H1 (cell line): Measurements from ENCODE around the gene DNAAF5. TPM values are rescaled to one million over a fixed set of nuclear protein-coding genes. Genes with fewer than 3 reads are reported as not detected.

Experiments
- CTCF ChIA-PET: fragments of 300-600 bp; sonication (Branson Sonifier 250); formaldehyde crosslinking; loops from one replicate; lab custom pipeline; 2021; ENCODE audit not compliant: partially characterized antibody; lab: Charles Lee
- POLR2A ChIA-PET: fragments of 300-600 bp; sonication (Branson Sonifier 250); formaldehyde crosslinking; loops from one replicate; lab custom pipeline; 2021; ENCODE audit warnings: inconsistent platforms; ENCODE audit not compliant: partially characterized antibody; lab: Charles Lee
- DNase-seq, 2 experiments: peaks; one replicate each; pipeline versions ENCODE4 v3.0.0 to v3.0.0-alpha.2; 2010 to 2022; ENCODE audit warnings: low spot score in 2 of 2, low read depth in 1 of 2, mixed read lengths in 1 of 2
- FAIRE-seq: peaks from 2 replicates; lab custom pipeline; 2011; peaks lifted over from hg19 to GRCh38; lab: Jason Lieb, UNC
- H2AFZ ChIP-seq: 2 replicates; pipeline ENCODE4 v1.8.1; 2012; ENCODE audit warnings: low read length, inconsistent platforms
- H2AK5ac ChIP-seq: 2 replicates; pipeline ENCODE4 v1.6.1; 2013; ENCODE audit warnings: low read depth, low read length
- H2BK120ac ChIP-seq: replicated peaks from 2 replicates; pipeline ENCODE3; 2013; ENCODE audit warnings: low read depth, low read length, inconsistent platforms
- H2BK12ac ChIP-seq: 2 replicates; pipeline ENCODE4 v1.6.1; 2013; ENCODE audit warnings: low read depth, low read length
- H2BK15ac ChIP-seq: 2 replicates; pipeline ENCODE4 v1.6.1; 2013; ENCODE audit warnings: low read length
- H2BK20ac ChIP-seq: 2 replicates; pipeline ENCODE4 v1.6.1; 2013; ENCODE audit warnings: low read length
- H2BK5ac ChIP-seq: 2 replicates; pipeline ENCODE4 v1.6.1; 2013; ENCODE audit warnings: low read depth, low read length
- H3K14ac ChIP-seq: 2 replicates; pipeline ENCODE4 v1.6.1; 2013; ENCODE audit warnings: inconsistent platforms; ENCODE audit not compliant: insufficient read length
- H3K18ac ChIP-seq: 2 replicates; pipeline ENCODE4 v1.6.1; 2013; ENCODE audit warnings: low read length; ENCODE audit errors: extremely low read depth
- H3K23ac ChIP-seq: 2 replicates; pipeline ENCODE4 v1.6.1; 2013; ENCODE audit warnings: inconsistent platforms; ENCODE audit not compliant: insufficient read length
- H3K23me2 ChIP-seq: 2 replicates; pipeline ENCODE4 v1.6.1; 2013; ENCODE audit warnings: low read depth, low read length
- H3K27ac ChIP-seq: 2 replicates; pipeline ENCODE4 v1.6.1; 2011; ENCODE audit warnings: low read depth, low read length, inconsistent platforms
- H3K27me3 ChIP-seq, 4 experiments: replicated peaks in 1 of 4; 1 replicate in 1 of 4; 2 replicates in 3 of 4; pipeline versions ENCODE4 v1.6.1 to v1.8.1; 2011 to 2013; ENCODE audit warnings: low read length in 3 of 4, mild to moderate bottlenecking in 3 of 4, inconsistent platforms in 2 of 4, mixed read lengths in 2 of 4, moderate library complexity in 1 of 4; ENCODE audit not compliant: control insufficient read depth in 3 of 4, insufficient read depth in 3 of 4; ENCODE audit errors: extremely low read depth in 1 of 4
- H3K36me3 ChIP-seq, 4 experiments: 2 replicates each; pipeline versions ENCODE4 v1.6.1 to v1.8.1; 2011 to 2013; ENCODE audit warnings: mild to moderate bottlenecking in 4 of 4, low read length in 3 of 4, moderate library complexity in 2 of 4, control low read depth in 1 of 4, inconsistent platforms in 1 of 4; ENCODE audit not compliant: insufficient read depth in 4 of 4, control insufficient read depth in 2 of 4
- H3K4ac ChIP-seq: replicated peaks from 2 replicates; pipeline ENCODE3; 2013; ENCODE audit warnings: low read length, low read depth, mixed read lengths, inconsistent platforms; ENCODE audit not compliant: insufficient read length
- H3K4me1 ChIP-seq, 4 experiments: replicated peaks in 1 of 4; 1 replicate in 1 of 4; 2 replicates in 3 of 4; pipeline versions ENCODE4 v1.6.1 to v1.8.1; 2011 to 2013; ENCODE audit warnings: low read length in 3 of 4, inconsistent platforms in 2 of 4, mixed read lengths in 1 of 4; ENCODE audit not compliant: insufficient read depth in 4 of 4, control insufficient read depth in 3 of 4
- H3K4me2 ChIP-seq, 2 experiments: 2 replicates each; pipeline versions ENCODE4 v1.6.1 to v1.8.1; 2011 to 2013; ENCODE audit warnings: low read depth in 2 of 2, low read length in 2 of 2, control low read depth in 1 of 2, inconsistent platforms in 1 of 2, mild to moderate bottlenecking in 1 of 2; ENCODE audit not compliant: insufficient read depth in 1 of 2
- H3K4me3 ChIP-seq, 4 experiments: fragments of 200-600, 300-600 bp in 1 of 4; sonication (generic), shearing (Covaris generic), sonication (Bioruptor Twin) in 1 of 4; 2 replicates each; pipeline versions ENCODE4 v1.5.1 to v1.8.1; 2011 to 2016; ENCODE audit warnings: low read length in 4 of 4, low read depth in 3 of 4, control low read depth in 2 of 4, inconsistent platforms in 2 of 4, mild to moderate bottlenecking in 2 of 4, mixed read lengths in 1 of 4, moderate library complexity in 1 of 4; ENCODE audit not compliant: insufficient read depth in 2 of 4; ENCODE audit errors: extremely low read depth in 1 of 4
- H3K56ac ChIP-seq: replicated peaks from 2 replicates; pipeline ENCODE3; 2013; ENCODE audit warnings: low read depth, mild to moderate bottlenecking, mixed read lengths, low read length, inconsistent platforms; ENCODE audit not compliant: insufficient read length
- H3K79me1 ChIP-seq: 2 replicates; pipeline ENCODE4 v1.6.1; 2013; ENCODE audit warnings: low read depth, low read length, control low read depth
- H3K79me2 ChIP-seq, 2 experiments: 2 replicates each; pipeline versions ENCODE4 v1.6.1 to v1.8.1; 2012 to 2013; ENCODE audit warnings: low read length in 2 of 2, mild to moderate bottlenecking in 2 of 2, inconsistent platforms in 1 of 2; ENCODE audit not compliant: insufficient read depth in 2 of 2, control insufficient read depth in 1 of 2
- H3K9ac ChIP-seq, 4 experiments: replicated peaks in 1 of 4; 1 replicate in 1 of 4; 2 replicates in 3 of 4; pipeline versions ENCODE4 v1.6.1 to v1.8.1; 2011 to 2013; ENCODE audit warnings: low read depth in 3 of 4, low read length in 3 of 4, control low read depth in 2 of 4, mild to moderate bottlenecking in 2 of 4, moderate library complexity in 2 of 4, inconsistent platforms in 1 of 4; ENCODE audit errors: extremely low read depth in 1 of 4
- H3K9me3 ChIP-seq, 2 experiments: 2 replicates each; pipeline versions ENCODE4 v1.6.1 to v1.8.1; 2012 to 2013; ENCODE audit warnings: mild to moderate bottlenecking in 2 of 2, moderate library complexity in 2 of 2, control low read depth in 1 of 2, inconsistent platforms in 1 of 2, low read depth in 1 of 2, low read length in 1 of 2, mixed read lengths in 1 of 2; ENCODE audit not compliant: insufficient read depth in 2 of 2
- H4K20me1 ChIP-seq, 2 experiments: replicated peaks in 1 of 2; 2 replicates each; pipeline versions ENCODE3 to v1.8.1; 2011 to 2013; ENCODE audit warnings: inconsistent platforms in 2 of 2, low read length in 2 of 2, mild to moderate bottlenecking in 1 of 2; ENCODE audit not compliant: insufficient read depth in 2 of 2, control insufficient read depth in 1 of 2
- H4K5ac ChIP-seq: 2 replicates; pipeline ENCODE4 v1.6.1; 2013; ENCODE audit warnings: low read length, low read depth, mixed read lengths, inconsistent platforms; ENCODE audit not compliant: insufficient read length
- H4K8ac ChIP-seq: 2 replicates; pipeline ENCODE4 v1.8.0; 2013; ENCODE audit warnings: mild to moderate bottlenecking, moderate library complexity, low read length, inconsistent platforms; ENCODE audit not compliant: insufficient read depth; ENCODE audit errors: extremely low read depth
- H4K91ac ChIP-seq: replicated peaks from 2 replicates; pipeline ENCODE3; 2013; ENCODE audit warnings: low read length, mixed read lengths, inconsistent platforms; ENCODE audit not compliant: insufficient read length
- BRCA1 ChIP-seq: IDR thresholded peaks from 2 replicates; pipeline ENCODE4 v1.6.1; 2012; ENCODE audit warnings: low read depth, low read length, improper control_type of control experiment
- EP300 ChIP-seq, 2 experiments: IDR thresholded peaks; 1 replicate in 1 of 2; 2 replicates in 1 of 2; pipeline ENCODE4 v1.6.1; 2011 to 2012; ENCODE audit warnings: low read depth in 2 of 2, low read length in 2 of 2, mild to moderate bottlenecking in 2 of 2, borderline replicate concordance in 1 of 2, inconsistent platforms in 1 of 2, moderate library complexity in 1 of 2
- FOSL1 ChIP-seq: IDR thresholded peaks from 2 replicates; pipeline ENCODE4 v1.6.1; 2011; ENCODE audit warnings: mild to moderate bottlenecking, low read depth, low read length, moderate library complexity; ENCODE audit not compliant: insufficient read depth
- GABPA ChIP-seq: IDR thresholded peaks from 2 replicates; pipeline ENCODE4 v1.6.1; 2011; ENCODE audit warnings: mild to moderate bottlenecking, low read length, moderate library complexity, borderline replicate concordance; ENCODE audit not compliant: insufficient read depth
- MAFK ChIP-seq: IDR thresholded peaks from 2 replicates; pipeline ENCODE4 v1.6.1; 2012; ENCODE audit warnings: low read depth, mild to moderate bottlenecking, improper control_type of control experiment, low read length
- PHF8 ChIP-seq: fragments of 200-600 bp; sonication (generic); conservative IDR thresholded peaks from 2 replicates; pipeline ENCODE4 v1.7.1; 2012; ENCODE audit warnings: low read depth, mild to moderate bottlenecking, inconsistent platforms, low read length, moderate library complexity
- RAD21 ChIP-seq, 2 experiments: IDR thresholded peaks in 1 of 2; conservative IDR thresholded peaks in 1 of 2; 2 replicates each; pipeline ENCODE4 v1.6.1; 2011; ENCODE audit warnings: low read depth in 2 of 2, low read length in 2 of 2, improper control_type of control experiment in 1 of 2, inconsistent platforms in 1 of 2, mild to moderate bottlenecking in 1 of 2, moderate library complexity in 1 of 2
- RNF2 ChIP-seq: fragments of 200-900, 300-1000 bp; sonication (generic); IDR thresholded peaks from 2 replicates; pipeline ENCODE4 v1.7.1; 2016; ENCODE audit warnings: borderline replicate concordance, low read depth, mild to moderate bottlenecking, antibody characterized with exemption, low read length; ENCODE audit not compliant: poor library complexity, severe bottlenecking; ENCODE audit errors: missing control alignments
- SIN3A ChIP-seq, 2 experiments: IDR thresholded peaks in 1 of 2; conservative IDR thresholded peaks in 1 of 2; 2 replicates each; pipeline ENCODE4 v1.6.1; 2011 to 2012; ENCODE audit warnings: low read length in 2 of 2, improper control_type of control experiment in 1 of 2, low read depth in 1 of 2, mild to moderate bottlenecking in 1 of 2
- WGBS, 2 experiments: shearing (Covaris generic) in 1 of 2; methylation state at CpG; one replicate each; pipeline versions ENCODE4 v1.1.6 to v1.1.7; 2013 to 2015; ENCODE audit warnings: low lambda C conversion rate in 2 of 2, mixed read lengths in 2 of 2, inconsistent platforms in 1 of 2, low coverage in 1 of 2, missing lambda C conversion rate in 1 of 2; ENCODE audit not compliant: insufficient replicate concordance in 2 of 2, insufficient coverage in 1 of 2, insufficient read length in 1 of 2; ENCODE audit errors: extremely low coverage in 1 of 2, missing lambda C conversion rate in 1 of 2; 5-methylcytosine and 5-hydroxymethylcytosine counted together
- polyA plus RNA-seq, 7 experiments: library from polyadenylated mRNA; depleted of rRNA in 3 of 7; stranded (reverse) in 5 of 7; unstranded in 2 of 7; fragments of >200 nt in 5 of 7; fragments of 200-250 nt in 2 of 7; gene quantifications; 1 replicate in 5 of 7; 2 replicates in 1 of 7; 4 replicates in 1 of 7; pipeline versions ENCODE4 v1.2.1 to v1.2.3, GENCODE V29; 2011 to 2013; ENCODE audit warnings: missing spikeins in 2 of 7, mixed read lengths in 2 of 7
- total RNA-seq: library from RNA; stranded (reverse); fragmentation: NEBNext Ultra II Directional; extraction: Animal tissue kit (Norgen Biotek cat#: 25700); gene quantifications from 2 replicates; pipeline ENCODE4 v1.2.1, GENCODE V29; 2021
- TF ChIP-seq, protein P1 (sequence below): IDR thresholded peaks from 2 replicates; pipeline ENCODE4 v1.6.1; 2012; ENCODE audit warnings: low read length, inconsistent platforms

The DNAAF5 gene
- total and polyA plus RNA-seq, 2 of the 8 experiments (the other 6 are each of a cell fraction or from before 2014, with no cell fraction given) = 55.1 to 95.9 TPM

GRCh38 chr7:801940-802381, 75.5 kb downstream of the DNAAF5 start:
- no peak overlapping the region for H2BK15ac ChIP-seq
- H4K5ac ChIP-seq = no peak overlapping the region
- no peaks in the 10 kb centered on the region for H3K36me3 ChIP-seq
- no peak overlapping the region for H3K14ac ChIP-seq
- POLR2A ChIA-PET = interaction anchor here (1.2 to 1.5 kb wide), 2 partner anchors 15 to 31 kb away, joined by 3 read pairs; partner anchors contain the start of gene SUN1
- H3K79me2 ChIP-seq = no peaks in the 10 kb centered on the region
- no peak overlapping the region for H2BK12ac ChIP-seq
- no peak overlapping the region for H3K27ac ChIP-seq
- no peaks in the 10 kb centered on the region for H4K20me1 ChIP-seq
- no peaks in the 10 kb centered on the region for H3K79me1 ChIP-seq
- no peak overlapping the region for H3K56ac ChIP-seq
- no peak overlapping the region for H2BK5ac ChIP-seq
- no peak overlapping the region for H3K18ac ChIP-seq
- no peak for DNase-seq
- WGBS, 2 experiments = 94% methylated on average over 13 of the region's 19 CpGs; no CpG with 5 or more reads in 1 of the 2 experiments
- no peak overlapping the region for H3K4ac ChIP-seq
- no peak overlapping the region for H4K91ac ChIP-seq
- H2BK120ac ChIP-seq = no peak overlapping the region
- H3K23ac ChIP-seq = no peak overlapping the region
- no peaks in the 10 kb centered on the region for H3K23me2 ChIP-seq
- H3K9me3 ChIP-seq = peaks cover 3 to 6% of the 10 kb centered on the region in 2 experiments; a peak in 2 of 4 replicates
- no peaks in the 10 kb centered on the region for H3K4me1 ChIP-seq
- CTCF ChIA-PET = interaction anchor here (0.7 to 2.2 kb wide), 5 partner anchors 9 to 45 kb away, joined by 3 to 9 read pairs (median 3); partner anchors contain the start of gene SUN1
- no peak for FAIRE-seq
- H3K27me3 ChIP-seq = no peaks in the 10 kb centered on the region
- H2AFZ ChIP-seq = no peak overlapping the region
- H2AK5ac ChIP-seq = no peak overlapping the region; the same call in 1 of the 2 replicates
- H3K9ac ChIP-seq = no peak overlapping the region
- no peak overlapping the region for H2BK20ac ChIP-seq
- H3K4me2 ChIP-seq = no peak overlapping the region
- H4K8ac ChIP-seq = no peak overlapping the region
- H3K4me3 ChIP-seq = no peak overlapping the region
- TF ChIP-seq FOSL1 = no peak
- no peak for TF ChIP-seq SIN3A (conservative IDR thresholded peaks at IDR 0.05 in 1 of 2, IDR thresholded peaks at IDR 0.05 in 1 of 2; ENCODE audit: low read depth in 1 of 2, low read length in 2 of 2)
- TF ChIP-seq BRCA1 = no peak
- TF ChIP-seq EP300 (IDR thresholded peaks at IDR 0.05; ENCODE audit: borderline replicate concordance in 1 of 2, low read depth in 2 of 2, low read length in 2 of 2) = no peak
- TF ChIP-seq, protein P1, sequence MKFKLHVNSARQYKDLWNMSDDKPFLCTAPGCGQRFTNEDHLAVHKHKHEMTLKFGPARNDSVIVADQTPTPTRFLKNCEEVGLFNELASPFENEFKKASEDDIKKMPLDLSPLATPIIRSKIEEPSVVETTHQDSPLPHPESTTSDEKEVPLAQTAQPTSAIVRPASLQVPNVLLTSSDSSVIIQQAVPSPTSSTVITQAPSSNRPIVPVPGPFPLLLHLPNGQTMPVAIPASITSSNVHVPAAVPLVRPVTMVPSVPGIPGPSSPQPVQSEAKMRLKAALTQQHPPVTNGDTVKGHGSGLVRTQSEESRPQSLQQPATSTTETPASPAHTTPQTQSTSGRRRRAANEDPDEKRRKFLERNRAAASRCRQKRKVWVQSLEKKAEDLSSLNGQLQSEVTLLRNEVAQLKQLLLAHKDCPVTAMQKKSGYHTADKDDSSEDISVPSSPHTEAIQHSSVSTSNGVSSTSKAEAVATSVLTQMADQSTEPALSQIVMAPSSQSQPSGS = no peak
- no peak for TF ChIP-seq RNF2
- TF ChIP-seq RAD21 (IDR thresholded peaks at IDR 0.05 in 1 of 2, conservative IDR thresholded peaks at IDR 0.05 in 1 of 2; ENCODE audit: low read depth in 2 of 2, low read length in 2 of 2) = no peak
- no peak for TF ChIP-seq GABPA
- TF ChIP-seq MAFK = no peak
- TF ChIP-seq PHF8 = no peak
